Panc1 (cell line): Measurements from ENCODE around the gene PKP4. TPM values are rescaled to one million over a fixed set of nuclear protein-coding genes. Genes with fewer than 3 reads are reported as not detected.

ENCODE experiments used
- ATAC-seq: fragments of 200-7000 bp; cut with Tn5 transposase; 2 replicates; pipeline ENCODE4 v1.9.1; 2020; ENCODE audit warnings: mild to moderate bottlenecking, moderate library complexity
- BruUV-seq: library from RNA; stranded (reverse); fragments of 400-500 nt; replicated peaks from 2 replicates; lab custom pipeline; 2021; lab: Mats Ljungman, UMichigan
- CTCF ChIA-PET: fragments of 300-600 bp; sonication (Branson Sonifier 250); formaldehyde crosslinking; loops from one replicate; lab custom pipeline; 2022; ENCODE audit warnings: antibody characterized with exemption; lab: Charles Lee
- POLR2A ChIA-PET: fragments of 300-600 bp; sonication (Branson Sonifier 250); formaldehyde crosslinking; loops from one replicate; lab custom pipeline; 2022; ENCODE audit warnings: antibody characterized with exemption; lab: Charles Lee
- DNase-seq: peaks from one replicate; pipeline ENCODE4 v3.0.0-alpha.2; 2010; ENCODE audit warnings: low read depth, low spot score
- H3K27ac ChIP-seq: 2 replicates; pipeline ENCODE4 v1.5.1; 2011; ENCODE audit warnings: mild to moderate bottlenecking, low read length, inconsistent platforms
- H3K27me3 ChIP-seq: fragments of 200-500 bp; sonication (Bioruptor generic); 2 replicates; pipeline ENCODE4 v1.6.0; 2014; ENCODE audit warnings: low read length, inconsistent platforms; ENCODE audit not compliant: control insufficient read depth, insufficient read depth
- H3K36me3 ChIP-seq: fragments of 200-500 bp; sonication (Bioruptor generic); 2 replicates; pipeline ENCODE4 v1.5.1; 2014; ENCODE audit warnings: inconsistent platforms, mild to moderate bottlenecking, low read length, moderate library complexity; ENCODE audit not compliant: control insufficient read depth, insufficient read depth
- H3K4me1 ChIP-seq: 2 replicates; pipeline ENCODE4 v1.5.1; 2011; ENCODE audit warnings: inconsistent platforms, mild to moderate bottlenecking, low read length, moderate library complexity; ENCODE audit not compliant: control insufficient read depth, insufficient read depth
- H3K4me3 ChIP-seq, 2 experiments: 2 replicates each; pipeline ENCODE4 v1.5.1; 2011 to 2012; ENCODE audit warnings: low read depth in 2 of 2, low read length in 2 of 2, mild to moderate bottlenecking in 2 of 2, inconsistent platforms in 1 of 2, moderate library complexity in 1 of 2
- H3K9me3 ChIP-seq: fragments of 200-500 bp; sonication (Bioruptor generic); 2 replicates; pipeline ENCODE4 v1.5.1; 2014; ENCODE audit warnings: low read depth, mild to moderate bottlenecking, inconsistent platforms, low read length, moderate library complexity; ENCODE audit not compliant: control insufficient read depth, insufficient read depth
- CTCF ChIP-seq: fragments of 450-650 bp; IDR thresholded peaks from 2 replicates; pipeline ENCODE4 v1.5.1; 2017; ENCODE audit warnings: mild to moderate bottlenecking
- POLR2AphosphoS5 ChIP-seq: IDR thresholded peaks from 2 replicates; pipeline ENCODE4 v1.6.1; 2012; ENCODE audit warnings: mild to moderate bottlenecking, low read depth, low read length, moderate library complexity
- REST ChIP-seq, 2 experiments: IDR thresholded peaks; 2 replicates each; pipeline ENCODE4 v1.6.1; 2011 to 2012; ENCODE audit warnings: low read depth in 2 of 2, control low read depth in 1 of 2, low read length in 1 of 2, mild to moderate bottlenecking in 1 of 2, moderate library complexity in 1 of 2; ENCODE audit not compliant: insufficient read depth in 1 of 2
- SIN3A ChIP-seq: IDR thresholded peaks from 2 replicates; pipeline ENCODE4 v1.6.1; 2012; ENCODE audit warnings: low read depth, mild to moderate bottlenecking, low read length, moderate library complexity, borderline replicate concordance; ENCODE audit not compliant: insufficient read depth
- TCF7L2 ChIP-seq: IDR thresholded peaks from 2 replicates; pipeline ENCODE4 v1.6.1; 2011; ENCODE audit warnings: mild to moderate bottlenecking, low read depth, low read length, inconsistent platforms
- in situ Hi-C: cut with HindIII; loops from 2 replicates; pipeline ENCODE4 v1.10.0; 2016; ENCODE audit warnings: low sequenced_read_pairs, low pct_unique_long_range_greater_than_20kb
- intact Hi-C: fragments of 100-400 bp; cut with micrococcal nuclease; formaldehyde crosslinking; loops from one replicate; pipeline ENCODE4 v1.10.0; 2022; ENCODE audit not compliant: unreplicated experiment
- total RNA-seq: library from RNA; stranded (reverse); gene quantifications from one replicate; pipeline ENCODE4 v1.2.1, GENCODE V29; 2021; ENCODE audit not compliant: unreplicated experiment

The PKP4 gene
- total RNA-seq, 1 experiment from 2014 or later: 81.7 TPM

- no peak for TF ChIP-seq CTCF
- no peak for TF ChIP-seq POLR2AphosphoS5
- BruUV-seq: no TSS peak
- H3K4me3 ChIP-seq: no peak overlapping the region
- ChIA-PET CTCF (no interaction called here), POLR2A (no interaction called here)
- H3K27me3 ChIP-seq: no peaks in the 10 kb centered on the region
- H3K4me1 ChIP-seq: peaks cover 6% of the 10 kb centered on the region
- H3K36me3 ChIP-seq: no peaks in the 10 kb centered on the region
- DNase-seq (no peak), ATAC-seq (no peak)
- intact Hi-C loops: no loop called here
- in situ Hi-C loops: no loop called here
- no peaks in the 10 kb centered on the region for H3K9me3 ChIP-seq
- H3K27ac ChIP-seq: no peak overlapping the region
Measured at GRCh38 chr2:158570869-158571268, 114.1 kb downstream of the PKP4 start.

- CTCF ChIA-PET: no interaction called here
- ATAC-seq (peak; percentile 66), DNase-seq (no peak)
- Histone ChIP-seq H3K9me3 (no peaks in the 10 kb centered on the region), H3K27ac (no peak overlapping the region), H3K27me3 (no peaks in the 10 kb centered on the region), H3K36me3 (peaks cover 2% of the 10 kb centered on the region; the same call in 1 of the 2 replicates), H3K4me3 (no peak overlapping the region), H3K4me1 (peaks cover 6% of the 10 kb centered on the region)
- TF ChIP-seq CTCF (0 out of 2 replicates have a peak, but pooled peaks have one; percentile 9), REST (IDR thresholded peaks at IDR 0.05; ENCODE audit: insufficient read depth in 1 of 2, low read depth in 2 of 2, low read length in 1 of 2) (no peak)
- no TSS peak for BruUV-seq
- POLR2A ChIA-PET: no interaction called here
- in situ Hi-C loops: no loop called here
- intact Hi-C loops: no loop called here
Measured at GRCh38 chr2:158573739-158574138, 117.0 kb downstream of the PKP4 start.

- H3K4me3 ChIP-seq: no peak overlapping the region
- intact Hi-C loops: no loop called here
- ATAC-seq: no peak
- H3K9me3 ChIP-seq: no peaks in the 10 kb centered on the region
- ChIA-PET POLR2A (no interaction called here), CTCF (no interaction called here)
- TF ChIP-seq TCF7L2: no peak
- TF ChIP-seq SIN3A: no peak
- no peak for TF ChIP-seq REST (IDR thresholded peaks at IDR 0.05; ENCODE audit: insufficient read depth in 1 of 2, low read depth in 2 of 2, low read length in 1 of 2)
- in situ Hi-C loops: no loop called here
- no peak overlapping the region for H3K27ac ChIP-seq
- peaks cover 2% of the 10 kb centered on the region; the same call in 1 of the 2 replicates for H3K36me3 ChIP-seq
- H3K27me3 ChIP-seq: no peaks in the 10 kb centered on the region
- no TSS peak for BruUV-seq
- peaks cover 6% of the 10 kb centered on the region for H3K4me1 ChIP-seq
- DNase-seq: no peak
Measured at GRCh38 chr2:158575051-158575635, 118.4 kb downstream of the PKP4 start.
